Activated effector memory CD4-positive, alpha-beta T cell treated with anti-CD3 and anti-CD28 coated beads, Interleukin-2, amount 50 U/mL, for 16 hours (primary cell): ENCODE results near the gene THAP12.

ENCODE experiments used
- DNase-seq: peaks from one replicate; pipeline ENCODE4 v3.0.0-alpha.2; 2020

The THAP12 gene

DNA sequence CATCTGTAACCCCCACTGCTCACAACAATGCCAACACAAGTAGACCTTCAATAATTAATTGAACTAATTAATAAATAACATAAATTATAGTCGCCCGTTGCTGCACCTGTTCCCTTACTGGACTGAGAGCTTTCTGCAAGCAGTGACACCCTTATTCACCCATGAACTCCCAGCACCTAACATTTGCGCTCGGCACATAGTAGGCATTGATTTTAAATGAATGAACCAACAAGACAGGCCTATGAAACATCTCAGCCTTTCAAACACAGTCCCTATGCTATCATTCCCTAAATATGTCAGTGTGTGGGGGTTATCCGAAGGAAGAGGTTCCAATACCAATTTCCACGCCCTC lies 1.1 kb downstream of the THAP12 start:
- no peak for DNase-seq

DNA sequence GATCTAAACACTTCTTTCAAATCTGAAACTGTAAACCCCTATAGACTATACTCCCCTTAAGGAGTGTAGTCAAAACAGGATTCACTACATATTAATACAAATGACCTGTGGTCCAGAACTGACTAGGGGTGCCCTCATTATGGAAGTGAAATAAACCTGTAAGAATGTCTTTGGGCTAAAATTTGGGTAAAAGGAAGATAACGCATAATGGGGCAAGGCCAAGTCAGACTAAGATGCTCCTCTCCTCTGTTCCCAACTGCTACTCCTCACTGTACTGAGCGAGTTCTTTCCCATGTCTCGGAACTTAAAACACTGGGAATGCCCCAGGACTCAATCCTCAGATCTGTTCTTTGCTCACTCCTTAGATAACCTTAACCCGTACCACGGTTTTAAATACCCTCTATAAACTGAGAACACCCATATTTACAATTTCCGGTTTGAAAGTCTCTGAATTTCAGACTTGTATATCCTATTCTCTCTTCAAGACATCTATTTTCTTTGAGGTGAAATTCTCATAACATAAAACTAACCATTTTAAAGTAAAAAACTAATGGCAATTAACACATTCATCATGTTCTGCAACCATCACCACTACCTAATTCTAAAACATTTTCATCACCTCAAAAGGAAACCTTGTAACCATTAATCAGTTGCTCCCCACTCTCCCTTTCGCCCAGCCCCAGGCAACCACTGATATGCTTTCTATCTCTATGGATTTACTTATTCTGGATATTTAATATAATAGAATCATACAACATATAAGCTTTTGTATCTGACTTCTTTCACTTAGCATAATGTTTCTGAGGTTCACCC lies 4.0 kb downstream of the THAP12 start:
- DNase-seq = no peak

DNA sequence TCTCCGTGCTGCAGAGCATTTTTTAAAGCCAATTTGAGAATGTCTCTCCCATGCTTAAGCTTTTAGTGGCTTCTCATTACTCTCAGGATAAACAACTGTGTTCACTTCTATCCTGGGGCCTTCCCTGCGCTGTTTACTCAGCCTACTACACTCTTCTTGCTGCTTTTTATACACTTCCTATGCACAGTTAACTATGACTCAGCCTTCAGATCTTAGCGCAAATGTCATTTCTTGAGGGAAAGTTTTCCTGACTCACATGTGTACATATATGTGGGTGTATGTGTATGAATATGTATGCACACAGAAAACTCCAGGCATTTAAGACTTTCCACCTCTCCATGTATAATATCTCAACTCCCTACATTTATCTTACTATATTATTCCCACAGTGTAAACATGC lies 9.8 kb downstream of the THAP12 start:
- no peak for DNase-seq

DNA sequence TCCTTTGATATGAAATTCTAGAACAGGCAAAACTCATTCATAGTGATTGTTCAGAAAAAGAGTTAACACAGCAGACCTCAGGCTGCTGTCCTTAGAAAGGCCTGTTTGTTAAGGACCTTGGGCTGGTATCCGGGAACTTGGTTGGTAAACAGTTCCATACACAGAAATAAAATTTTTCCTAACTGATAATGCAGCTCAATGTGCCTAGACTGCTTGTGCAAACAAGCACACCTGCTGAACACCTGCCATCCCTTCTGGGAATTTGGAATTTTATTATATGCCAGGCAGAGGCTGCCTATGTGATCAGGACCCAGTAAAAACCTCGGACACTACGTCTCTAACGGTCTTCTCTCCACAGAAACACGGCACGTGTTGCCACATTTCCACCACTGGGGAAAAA lies 11.5 kb downstream of the THAP12 start:
- no peak for DNase-seq

DNA sequence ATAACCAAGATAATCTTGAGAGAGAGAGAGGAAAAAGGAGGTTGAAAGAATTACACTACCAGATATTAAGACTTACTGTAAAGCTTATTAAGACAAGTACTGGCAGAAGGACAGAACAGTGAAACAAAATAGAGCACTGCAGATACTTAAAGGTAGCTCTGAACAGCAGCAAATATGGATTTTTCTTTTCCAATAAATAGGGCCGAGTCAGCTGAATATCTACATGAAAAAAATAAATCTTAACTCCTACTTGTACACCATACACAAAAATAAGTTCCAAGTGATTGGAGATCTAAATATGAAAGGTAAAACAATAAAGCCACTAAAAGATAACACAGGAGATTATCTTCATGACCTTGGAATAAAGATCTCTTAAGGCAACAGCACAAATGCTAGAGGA lies 12.4 kb downstream of the THAP12 start:
- DNase-seq = no peak

DNA sequence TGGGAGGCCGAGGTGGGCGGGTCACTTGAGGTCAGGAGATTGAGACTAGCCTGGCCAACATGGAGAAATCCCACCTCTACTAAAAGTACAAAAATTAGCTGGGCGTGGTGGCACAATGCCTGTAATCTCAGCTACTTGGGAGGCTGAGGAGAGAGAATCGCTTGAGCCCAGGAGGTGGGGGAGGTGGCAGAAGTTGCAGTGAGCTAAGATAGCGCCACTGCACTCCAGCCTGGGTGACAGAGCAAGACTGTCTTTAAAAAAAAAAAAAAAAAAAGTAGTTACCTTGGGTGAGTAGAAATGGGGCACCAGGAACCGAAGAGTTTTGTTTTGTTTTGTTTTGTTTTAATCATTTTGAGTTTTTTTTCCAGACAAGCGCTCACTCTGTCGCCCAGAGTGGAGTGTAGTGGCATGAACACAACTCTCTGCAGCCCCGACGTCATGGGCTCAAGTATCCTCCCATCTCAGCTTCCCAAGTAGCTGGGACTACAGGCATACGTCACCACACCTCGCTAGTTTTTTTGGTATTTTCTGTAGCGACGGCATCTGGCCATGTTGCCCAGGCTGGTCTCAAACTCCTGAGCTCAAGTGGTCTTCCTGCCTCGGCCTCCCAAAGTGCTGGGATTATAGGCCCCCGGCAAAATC lies 15.8 kb downstream of the THAP12 start:
- no peak for DNase-seq

DNA sequence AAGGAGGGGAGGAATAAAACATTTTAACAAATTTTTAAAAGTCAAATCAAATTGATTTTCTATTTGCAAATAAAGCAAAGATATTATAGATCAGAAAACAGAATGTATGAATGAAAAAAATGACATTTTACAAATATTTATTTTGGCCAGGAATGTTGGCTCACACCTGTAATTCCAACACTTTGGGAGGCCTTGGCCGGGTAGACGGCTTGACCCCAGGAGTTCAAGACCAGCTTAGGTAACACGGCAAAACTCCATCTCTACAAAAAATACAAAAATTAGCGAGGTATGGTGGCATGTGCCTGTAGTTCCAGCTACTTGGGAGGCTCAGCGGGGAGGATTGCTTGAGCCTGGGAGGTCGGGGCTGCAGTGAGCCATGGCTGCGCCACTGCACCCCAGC lies 18.2 kb downstream of the THAP12 start:
- DNase-seq = no peak

DNA sequence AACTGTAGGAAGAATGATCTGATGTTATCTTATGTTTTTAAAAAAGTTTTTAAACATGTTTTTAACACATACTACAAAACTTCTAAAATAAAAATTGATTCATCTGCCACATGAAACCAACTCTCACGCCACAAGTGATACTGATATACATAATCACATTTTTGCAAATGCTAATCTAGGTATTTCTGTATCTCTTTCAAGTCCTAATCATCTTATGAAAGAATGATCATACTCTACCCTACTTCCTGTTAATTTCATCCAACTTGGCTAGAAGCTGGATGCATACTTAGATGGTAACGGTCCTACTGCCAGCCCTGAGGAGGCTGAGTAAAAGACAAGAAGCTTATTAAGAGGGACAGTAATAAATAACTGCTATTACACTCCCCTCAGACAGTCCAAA lies 19.2 kb downstream of the THAP12 start:
- DNase-seq = no peak

DNA sequence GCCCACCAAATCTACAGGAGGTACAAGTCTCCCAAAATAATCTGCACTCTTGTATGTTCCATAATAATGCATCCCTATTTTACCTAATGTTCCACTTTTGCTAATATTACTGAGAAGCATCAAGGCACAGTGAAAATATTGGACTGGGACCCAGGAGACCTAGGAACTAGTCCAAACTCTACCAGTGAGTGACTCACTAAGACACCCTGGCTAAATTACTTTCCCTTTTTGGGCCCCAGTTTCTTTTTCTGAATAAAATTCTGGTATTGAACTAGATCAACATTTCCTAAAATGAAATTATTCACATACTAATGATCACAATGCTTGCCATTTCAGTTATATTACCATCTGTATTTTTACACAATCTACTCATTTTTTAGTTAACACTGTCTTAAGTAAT lies 19.6 kb downstream of the THAP12 start:
- DNase-seq = no peak

DNA sequence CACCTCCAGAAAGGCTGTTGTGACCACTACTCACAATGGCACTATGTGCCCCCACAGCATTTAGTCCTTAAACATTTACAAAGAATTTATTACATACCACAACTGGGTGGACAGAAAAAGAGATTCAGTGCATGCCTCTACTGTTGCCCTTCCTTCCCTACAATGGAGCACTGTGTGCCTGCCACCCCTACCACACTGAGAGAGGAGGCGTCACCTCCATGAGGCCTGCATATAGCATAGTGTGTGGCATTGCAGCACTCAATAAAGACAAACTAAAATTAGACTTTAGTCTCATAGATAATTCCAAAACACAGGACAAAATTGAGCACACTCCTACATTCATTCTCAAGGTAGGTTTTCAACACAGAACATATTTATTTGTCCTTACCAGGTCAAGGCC lies 25.8 kb downstream of the THAP12 start:
- no peak for DNase-seq

DNA sequence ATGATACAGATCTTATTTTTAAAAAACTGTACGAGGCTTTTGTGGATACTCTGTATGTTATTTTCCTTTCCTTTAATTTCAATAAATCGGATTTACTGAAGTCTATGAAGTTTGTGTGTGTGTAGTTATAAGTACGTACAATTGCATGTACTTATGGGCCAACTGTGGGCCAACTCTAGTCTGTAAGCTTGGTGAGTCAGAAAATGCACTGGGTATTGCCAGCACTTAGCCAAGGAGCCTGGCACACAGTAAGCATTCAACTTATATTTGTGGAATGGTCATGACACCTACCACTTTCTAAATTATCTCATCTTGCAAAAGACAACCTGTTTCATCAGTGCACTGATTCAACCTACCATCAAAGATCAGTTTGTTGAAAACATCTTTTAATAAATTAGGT lies 32.6 kb downstream of the THAP12 start:
- DNase-seq = no peak

DNA sequence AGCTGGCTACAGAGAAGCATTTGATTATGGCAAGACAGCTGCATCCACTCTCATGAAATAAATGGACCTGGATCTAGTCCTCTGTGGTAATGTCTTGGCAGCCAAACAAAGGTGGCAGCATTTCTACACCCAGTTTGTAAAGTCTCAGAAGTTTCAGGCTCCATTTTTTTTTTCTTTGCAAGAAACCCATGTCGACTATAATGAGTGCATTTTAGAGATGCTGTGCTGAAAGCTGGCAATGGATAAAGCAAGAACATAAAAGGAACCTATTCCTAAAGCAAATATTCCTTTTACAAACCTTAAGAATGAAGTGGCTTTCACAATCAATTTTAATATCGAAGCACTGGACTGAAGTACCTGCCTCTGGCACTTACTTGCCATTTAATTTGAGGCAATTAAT lies 33.5 kb downstream of the THAP12 start:
- no peak for DNase-seq

DNA sequence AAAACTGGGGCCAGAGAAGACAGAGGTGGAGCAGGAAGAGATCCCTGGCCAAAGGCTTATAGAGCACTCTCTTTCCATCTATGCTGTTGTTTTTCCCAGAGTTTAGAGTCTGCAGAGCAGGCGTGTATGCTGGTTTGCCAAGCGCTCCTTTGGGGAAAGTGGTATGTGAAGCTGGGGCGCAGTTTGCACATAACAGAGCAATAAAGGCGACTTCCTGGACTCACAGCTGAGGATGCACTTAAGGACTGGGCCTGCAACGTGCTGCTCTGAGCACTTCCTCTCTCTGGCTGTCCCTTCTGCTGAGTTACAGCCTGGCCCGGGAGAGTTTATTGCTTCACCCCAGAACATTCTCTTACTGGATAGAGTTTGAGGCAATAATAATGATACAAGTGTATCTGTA lies 41.7 kb downstream of the THAP12 start:
- DNase-seq = no peak

DNA sequence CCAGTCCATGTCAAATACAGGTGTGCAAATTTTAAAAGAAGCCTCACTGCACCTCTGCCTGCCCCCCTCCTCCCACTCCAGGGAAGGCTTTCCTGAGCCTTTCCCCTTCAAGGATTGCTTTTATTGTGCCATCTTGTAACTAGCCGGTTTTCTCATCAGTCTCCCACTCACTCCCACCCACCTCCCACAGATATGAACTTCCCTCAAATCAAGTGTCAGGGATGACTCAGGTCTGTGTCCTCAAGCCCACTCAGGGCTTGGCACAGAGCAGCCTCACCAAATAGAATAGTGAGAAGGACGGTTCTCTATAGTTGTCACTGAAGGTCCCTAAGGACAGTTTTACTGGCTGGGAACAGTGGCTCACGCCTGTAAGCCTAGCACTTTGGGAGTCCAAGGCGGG lies 43.0 kb downstream of the THAP12 start:
- no peak for DNase-seq

DNA sequence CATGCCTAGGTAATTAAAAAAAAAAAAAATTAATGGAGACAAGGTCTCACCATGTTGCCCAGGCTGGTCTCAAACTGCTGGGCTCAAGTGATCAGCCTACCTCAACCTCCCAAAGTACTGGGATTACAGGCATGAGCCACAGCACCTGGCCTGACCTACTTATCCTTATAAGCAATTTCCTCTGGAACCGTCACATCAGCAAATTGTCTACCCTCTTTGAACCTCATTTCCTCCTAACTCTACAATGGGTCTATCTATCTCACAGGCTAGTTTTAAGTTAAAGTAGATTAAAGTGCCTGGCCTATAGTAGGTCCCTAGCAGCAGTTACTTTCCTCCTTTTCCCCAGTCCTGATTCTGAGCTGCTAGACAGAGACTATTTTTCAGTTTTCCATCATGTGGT lies 43.5 kb downstream of the THAP12 start:
- no peak for DNase-seq

DNA sequence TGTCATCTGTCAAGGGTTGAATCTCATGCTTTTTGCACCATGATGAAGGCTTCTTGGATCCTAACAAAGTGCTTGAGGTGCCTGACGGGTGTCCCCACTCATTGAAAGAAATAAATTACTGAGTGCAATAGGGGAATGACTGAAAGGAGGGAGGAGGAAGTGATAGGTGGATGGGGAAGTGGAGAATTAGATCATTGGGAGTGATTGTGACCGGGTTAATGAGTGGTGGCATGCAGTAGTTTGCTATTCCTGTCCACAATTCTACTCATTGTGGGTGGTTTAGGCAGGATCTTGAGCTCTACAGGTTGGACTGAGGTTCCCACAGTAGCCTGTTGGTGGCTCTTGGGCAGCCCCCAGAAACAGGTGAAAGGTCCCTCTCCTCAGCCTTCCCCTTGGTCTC lies 44.3 kb downstream of the THAP12 start:
- DNase-seq = no peak

DNA sequence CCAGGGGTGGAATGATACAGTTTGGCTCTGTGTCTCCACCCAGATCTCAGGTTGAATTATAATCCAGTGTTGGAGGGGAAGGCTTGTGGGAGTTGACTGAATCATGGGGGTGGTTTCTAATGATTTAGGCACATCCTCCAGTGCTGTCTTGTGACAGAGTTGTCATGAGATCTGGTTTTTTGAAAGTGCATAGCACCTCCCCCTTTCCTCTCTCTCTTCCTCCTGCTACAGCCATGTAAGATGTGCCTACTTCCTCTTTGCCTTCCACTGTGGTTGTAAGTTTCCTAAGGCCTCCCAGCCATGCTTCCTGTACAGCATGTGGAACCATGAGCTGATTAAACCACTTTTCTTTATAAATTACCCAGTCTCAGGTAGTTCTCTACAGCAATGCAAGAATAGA lies 45.1 kb downstream of the THAP12 start:
- DNase-seq = no peak

DNA sequence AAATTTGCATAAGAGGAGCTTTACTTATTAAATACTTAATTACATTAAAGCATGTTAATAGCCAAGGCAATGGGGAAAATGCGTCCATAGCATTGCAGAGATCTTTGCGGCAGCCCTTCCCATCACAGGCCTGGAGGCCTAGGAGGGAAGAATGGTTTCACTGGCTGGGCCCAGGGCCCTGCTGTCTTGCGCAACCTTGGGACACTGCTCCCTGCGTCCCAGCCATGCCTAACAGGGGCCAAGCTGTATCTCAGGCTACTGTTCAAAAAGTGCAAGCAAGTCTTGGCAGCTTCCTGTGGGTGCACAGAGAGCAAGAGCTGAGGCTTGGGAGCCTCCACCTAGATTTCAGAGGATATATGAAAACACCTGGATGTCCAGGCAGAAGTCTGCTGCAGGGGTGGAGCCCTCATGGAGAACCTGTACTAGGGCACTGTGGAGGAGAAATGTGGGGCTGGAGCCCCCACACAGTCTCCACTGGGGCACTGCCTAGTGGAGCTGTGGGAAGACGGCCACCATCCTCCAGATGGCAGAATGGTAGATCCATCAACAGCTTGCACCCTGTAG lies 46.0 kb downstream of the THAP12 start:
- DNase-seq = no peak

DNA sequence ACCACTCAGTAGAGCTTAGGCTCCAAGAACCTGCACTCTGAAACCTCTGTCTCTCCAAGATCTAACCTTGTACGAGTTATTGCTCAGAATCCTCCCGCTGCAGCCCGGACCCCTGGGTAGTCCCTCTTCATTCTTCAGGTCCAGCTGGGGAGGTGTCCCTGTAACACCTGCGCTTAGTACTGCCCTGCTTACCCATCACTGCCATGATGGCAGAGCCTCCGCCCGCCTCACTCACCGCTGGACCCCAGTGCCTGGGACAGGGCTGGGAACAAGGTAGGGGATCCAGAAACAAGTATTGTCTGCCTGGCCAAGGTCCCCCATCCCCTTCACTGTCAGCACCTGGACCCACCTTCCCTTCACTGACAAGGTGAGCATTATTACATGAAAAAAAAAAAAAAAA lies 50.3 kb downstream of the THAP12 start:
- DNase-seq = no peak

DNA sequence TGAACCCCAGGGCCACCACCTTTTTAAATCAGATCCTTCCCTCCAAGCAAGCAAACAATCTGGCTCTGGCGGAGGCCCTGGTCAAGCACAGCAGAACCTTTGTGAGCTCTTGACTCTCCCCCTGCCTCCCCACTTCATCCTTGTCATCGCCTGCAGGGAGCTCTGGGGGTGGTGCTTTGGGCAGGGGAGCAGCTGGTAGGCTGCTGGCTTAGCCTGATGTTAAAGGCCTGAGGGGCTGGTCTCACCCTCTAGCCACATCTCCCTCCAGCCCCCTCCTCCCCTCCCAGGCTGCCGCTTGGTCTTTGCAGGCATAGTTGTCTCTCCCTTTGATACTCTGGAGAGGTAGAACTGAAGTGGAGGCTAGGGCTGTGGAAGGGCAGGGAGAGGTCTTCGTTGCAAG lies 50.9 kb downstream of the THAP12 start:
- no peak for DNase-seq

DNA sequence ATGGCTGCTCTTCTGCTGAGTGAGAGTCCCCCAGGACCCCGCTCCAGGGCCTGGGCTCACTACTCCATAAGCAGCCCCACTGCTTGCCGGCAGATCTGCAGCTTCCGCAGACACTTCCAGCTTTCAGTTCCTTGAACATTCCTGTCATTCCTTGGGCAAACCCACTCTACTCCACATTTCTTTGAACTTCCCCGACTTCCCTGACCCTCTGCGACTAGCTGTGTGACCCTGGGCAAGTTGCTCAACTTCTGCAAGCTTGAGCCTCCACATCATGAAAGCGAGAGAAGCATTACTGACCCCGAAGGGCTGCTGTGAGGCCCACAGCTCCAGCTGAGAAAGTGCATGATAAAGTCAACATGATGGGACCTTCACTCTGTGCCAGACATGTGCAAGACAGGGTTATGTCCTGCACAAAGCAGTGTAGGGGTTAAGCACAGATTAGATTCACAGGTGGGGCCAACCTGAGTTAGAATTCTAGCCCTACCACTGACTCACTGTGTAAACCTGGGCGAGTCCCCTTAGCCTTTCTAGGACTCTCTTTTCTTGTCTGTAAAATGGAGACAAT lies 51.8 kb downstream of the THAP12 start:
- peak; percentile 42 for DNase-seq

DNA sequence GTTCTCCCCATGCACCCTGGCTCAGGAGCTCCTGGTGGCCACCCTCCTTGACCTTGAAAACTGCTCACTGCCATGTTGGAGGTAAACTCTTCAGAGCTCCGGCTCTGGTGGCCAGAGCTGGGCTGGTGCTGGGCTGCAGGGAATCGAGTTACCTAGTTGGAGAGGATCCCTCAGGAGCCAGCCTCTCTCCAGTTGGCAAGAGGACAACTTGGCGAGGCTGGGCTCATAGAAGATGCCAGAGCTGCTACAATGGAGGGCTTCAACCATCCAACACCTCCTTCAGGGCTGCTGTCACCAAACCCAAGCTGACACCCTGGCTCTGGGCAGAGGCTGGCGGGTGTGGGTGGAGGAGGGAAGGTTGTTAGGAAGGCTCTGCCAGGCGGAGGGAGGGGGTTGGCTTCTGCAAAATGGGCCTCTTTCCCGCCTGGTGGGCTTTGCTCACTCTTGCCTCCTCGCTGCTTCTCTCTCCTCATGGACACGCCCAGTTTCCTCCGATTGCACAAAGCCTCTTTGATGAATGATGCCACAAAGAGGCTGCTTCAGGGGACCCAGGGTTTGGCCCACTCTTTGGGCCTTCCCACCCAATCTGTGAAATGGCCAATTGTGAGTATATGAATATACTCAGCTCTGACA lies 53.1 kb downstream of the THAP12 start:
- no peak for DNase-seq

DNA sequence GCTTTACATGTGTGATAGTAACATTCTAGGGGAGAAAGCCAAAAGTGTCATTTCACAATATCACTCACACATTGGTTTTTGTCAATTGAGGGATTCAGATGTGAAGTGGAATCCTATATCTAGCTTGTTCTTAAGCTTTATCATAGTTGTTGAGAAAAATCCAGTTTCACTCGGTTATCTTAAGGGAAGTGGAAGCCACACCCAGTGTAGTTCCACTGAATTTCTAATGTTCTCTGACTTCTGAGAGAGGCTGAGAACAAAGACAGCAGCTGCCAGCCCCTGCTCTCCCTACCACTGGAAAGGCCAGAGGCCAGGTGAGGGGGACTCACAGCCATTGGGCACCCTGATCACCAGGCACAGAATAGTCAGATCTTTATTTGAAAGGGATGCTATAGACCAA lies 53.7 kb downstream of the THAP12 start:
- no peak for DNase-seq

DNA sequence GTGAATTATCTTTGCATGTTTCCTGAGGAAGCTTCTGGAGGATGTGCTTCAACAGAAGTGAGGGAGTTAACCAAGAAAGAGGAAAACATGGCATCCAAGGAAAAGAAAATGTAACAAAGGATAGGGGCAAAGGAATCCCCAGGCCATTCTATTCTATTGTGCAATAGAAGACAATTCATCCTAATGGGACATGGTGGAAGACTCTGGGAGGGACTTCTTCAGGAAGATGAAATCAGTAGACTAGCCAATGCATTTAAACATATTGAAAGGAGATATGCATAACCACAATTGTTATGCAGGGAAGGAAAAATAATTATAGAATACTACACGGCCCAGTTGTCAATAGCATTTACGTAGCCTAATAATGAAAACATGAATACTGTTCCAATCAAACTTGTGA lies 55.7 kb downstream of the THAP12 start:
- no peak for DNase-seq
